ENCODE results near the gene SLC2A11. TPM values are rescaled to one million over a fixed set of nuclear protein-coding genes. Genes with fewer than 3 reads are reported as not detected.

The SLC2A11 gene
- total RNA-seq, 5 donors from 2014 or later (not counting 1 experiment from before 2014, with no cell fraction given) = 16.2 to 24.2 (median 18.6) TPM

DNA sequence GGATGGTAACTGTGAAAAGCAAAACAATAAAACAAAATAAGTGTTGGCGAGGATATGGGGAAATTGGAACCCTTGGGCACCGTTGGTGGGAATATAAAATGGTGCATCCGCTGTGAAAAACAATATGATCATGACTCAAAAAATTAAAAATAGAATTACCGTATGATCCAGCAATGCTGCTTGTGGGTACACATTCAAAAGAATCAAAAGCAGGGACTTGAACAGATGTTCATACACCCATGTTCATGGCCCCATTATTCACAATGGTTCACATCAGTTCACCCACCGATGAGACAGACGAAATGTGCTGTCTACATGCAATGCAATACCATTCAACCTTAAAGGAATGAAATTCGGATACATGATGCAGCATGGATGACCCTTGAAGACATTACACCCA lies 17.6 kb upstream of the SLC2A11 start:
- peaks cover 0 to 26% of the 10 kb centered on the region in 2 experiments for H3K4me1 ChIP-seq (ENCODE audit: control insufficient read depth in 1 of 2, extremely low read depth in 1 of 2, insufficient read depth in 2 of 2, low read length in 2 of 2)
- 84% methylated on average over 4 of the region's 7 CpGs for WGBS (ENCODE audit: insufficient coverage)
- H3K27me3 ChIP-seq (replicated peaks in 1 of 2; ENCODE audit: control insufficient read depth in 2 of 2, extremely low read depth in 1 of 2, insufficient read depth in 2 of 2, low read length in 1 of 2) = peaks cover 0 to 3% of the 10 kb centered on the region in 2 experiments
- POLR2A ChIA-PET = interaction anchor here in 1 of 2 donors (0.7 kb wide), 1 partner anchor 169 kb away, joined by 7 read pairs; no protein-coding TSS in a partner anchor
- H3K36me3 ChIP-seq (ENCODE audit: control insufficient read depth in 2 of 2, extremely low read depth in 1 of 2, insufficient read depth in 1 of 2, low read length in 1 of 2) = peaks cover 6 to 9% of the 10 kb centered on the region in 2 donors
- no peak overlapping the region for H3K4me3 ChIP-seq (ENCODE audit: control insufficient read depth in 1 of 2, extremely low read depth in 1 of 2, low read length in 1 of 2)
- Mint-ChIP-seq H3K4me3 (peak overlapping the region; percentile 49 to 95 (median 89)), H3K27ac (peak overlapping the region in 1 of 2 donors; percentile 43), H3K4me1 (peaks cover 15 to 24% (median 21%) of the 10 kb centered on the region in 3 donors), H3K27me3 (no peaks in the 10 kb centered on the region), H3K36me3 (peaks cover 2% of the 10 kb centered on the region), H3K9me3 (no peaks in the 10 kb centered on the region)
- ATAC-seq (replicated peaks in 1 of 4) (no peak), DNase-seq (no peak)
- no peaks in the 10 kb centered on the region for H3K9me3 ChIP-seq
- CTCF ChIA-PET = interaction anchor here in 1 of 2 donors (0.5 kb wide), 1 partner anchor 8 kb away, joined by 3 read pairs; no protein-coding TSS in a partner anchor
- H3K27ac ChIP-seq (ENCODE audit: low read length) = no peak overlapping the region

DNA sequence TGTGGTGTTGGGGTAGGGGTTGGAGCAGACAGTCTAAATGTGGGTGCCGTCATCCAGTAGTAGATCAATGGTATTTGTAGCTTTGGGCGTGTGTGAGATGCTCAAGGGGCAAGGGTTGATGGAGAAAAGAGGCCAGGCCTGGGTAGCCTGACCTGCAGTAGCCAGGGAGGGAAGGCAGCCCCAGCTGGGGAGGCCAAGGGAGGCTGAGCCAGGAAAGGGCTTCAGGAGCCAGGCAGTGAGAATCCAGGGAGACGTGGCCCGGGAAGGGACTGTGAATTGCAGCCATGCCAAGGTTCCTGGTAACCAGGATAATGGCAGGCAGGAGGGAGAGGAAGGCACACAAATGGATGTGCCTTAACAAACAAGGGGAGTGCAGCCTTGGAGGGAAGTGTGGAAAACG lies 16.4 kb upstream of the SLC2A11 start:
- no peaks in the 10 kb centered on the region for H3K36me3 ChIP-seq (ENCODE audit: control insufficient read depth in 2 of 2, extremely low read depth in 1 of 2, insufficient read depth in 1 of 2, low read length in 1 of 2)
- ChIA-PET CTCF (no interaction called here), POLR2A (no interaction called here)
- H3K27me3 ChIP-seq (replicated peaks in 1 of 2; ENCODE audit: control insufficient read depth in 2 of 2, extremely low read depth in 1 of 2, insufficient read depth in 2 of 2, low read length in 1 of 2) = peaks cover 0 to 5% of the 10 kb centered on the region in 2 experiments
- no peaks in the 10 kb centered on the region for H3K9me3 Mint-ChIP-seq
- peaks cover 0 to 26% of the 10 kb centered on the region in 2 experiments for H3K4me1 ChIP-seq (ENCODE audit: control insufficient read depth in 1 of 2, extremely low read depth in 1 of 2, insufficient read depth in 2 of 2, low read length in 2 of 2)
- H3K27ac Mint-ChIP-seq = no peak overlapping the region
- no peak overlapping the region for H3K4me3 Mint-ChIP-seq
- ATAC-seq (replicated peaks in 1 of 4) = no peak
- no peaks in the 10 kb centered on the region for H3K9me3 ChIP-seq
- 92% methylated on average over 5 of the region's 5 CpGs for WGBS (ENCODE audit: insufficient coverage)
- peaks cover 15 to 24% (median 21%) of the 10 kb centered on the region in 3 donors for H3K4me1 Mint-ChIP-seq
- no peak overlapping the region for H3K4me3 ChIP-seq (ENCODE audit: control insufficient read depth in 1 of 2, extremely low read depth in 1 of 2, low read length in 1 of 2)
- no peak overlapping the region for H3K27ac ChIP-seq (ENCODE audit: low read length)
- H3K27me3 Mint-ChIP-seq = no peaks in the 10 kb centered on the region
- H3K36me3 Mint-ChIP-seq = no peaks in the 10 kb centered on the region
- no peak for DNase-seq

DNA sequence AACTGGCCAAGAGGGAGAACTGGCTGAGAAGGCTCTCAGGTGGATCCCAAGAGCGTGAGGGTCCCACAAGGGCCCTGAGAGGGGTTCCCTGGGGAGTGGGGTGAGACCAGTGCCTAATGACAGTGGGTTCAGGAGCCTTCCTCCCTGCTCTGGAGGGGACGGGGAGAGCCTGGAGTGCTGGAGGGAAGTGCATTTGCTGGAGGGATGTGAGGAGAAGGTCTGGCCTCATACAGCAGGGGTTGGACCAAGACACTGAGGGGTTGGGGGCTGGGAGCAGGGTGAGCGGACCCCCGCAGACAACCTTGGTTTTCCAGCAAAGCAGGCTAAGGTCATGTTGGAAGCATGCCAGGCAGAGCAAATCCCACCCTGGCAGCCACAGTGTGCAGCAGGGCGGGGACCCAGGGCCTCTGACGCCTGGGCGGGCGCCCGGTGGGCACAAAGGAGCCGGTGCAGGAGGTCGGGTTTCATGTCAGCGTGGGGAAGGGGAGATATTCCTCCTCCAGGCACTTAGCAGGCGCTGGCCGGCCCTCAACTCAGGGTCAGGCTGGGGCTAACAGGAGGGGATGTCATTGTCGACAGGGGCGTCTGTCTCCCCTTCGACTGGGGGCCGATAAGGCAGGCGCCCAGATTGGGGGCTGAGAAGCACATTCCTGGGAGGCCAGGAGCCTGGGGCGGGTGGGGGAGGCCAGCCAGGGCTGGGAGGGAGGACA lies 15.8 kb upstream of the SLC2A11 start:
- DNase-seq (no peak), ATAC-seq (replicated peaks in 1 of 4) (no peak)
- Histone ChIP-seq H3K4me1 (ENCODE audit: control insufficient read depth in 1 of 2, extremely low read depth in 1 of 2, insufficient read depth in 2 of 2, low read length in 2 of 2) (peaks cover 0 to 26% of the 10 kb centered on the region in 2 experiments), H3K27ac (ENCODE audit: low read length) (no peak overlapping the region), H3K27me3 (replicated peaks in 1 of 2; ENCODE audit: control insufficient read depth in 2 of 2, extremely low read depth in 1 of 2, insufficient read depth in 2 of 2, low read length in 1 of 2) (peaks cover 0 to 5% of the 10 kb centered on the region in 2 experiments), H3K9me3 (no peaks in the 10 kb centered on the region), H3K4me3 (ENCODE audit: control insufficient read depth in 1 of 2, extremely low read depth in 1 of 2, low read length in 1 of 2) (no peak overlapping the region), H3K36me3 (ENCODE audit: control insufficient read depth in 2 of 2, extremely low read depth in 1 of 2, insufficient read depth in 1 of 2, low read length in 1 of 2) (no peaks in the 10 kb centered on the region)
- H3K27me3 Mint-ChIP-seq = no peaks in the 10 kb centered on the region
- H3K4me3 Mint-ChIP-seq = no peak overlapping the region
- no peaks in the 10 kb centered on the region for H3K9me3 Mint-ChIP-seq
- POLR2A ChIA-PET = no interaction called here
- H3K27ac Mint-ChIP-seq = no peak overlapping the region
- CTCF ChIA-PET = no interaction called here
- H3K36me3 Mint-ChIP-seq = no peaks in the 10 kb centered on the region
- H3K4me1 Mint-ChIP-seq = peaks cover 15 to 22% (median 21%) of the 10 kb centered on the region in 3 donors
- WGBS (ENCODE audit: insufficient coverage) = 92% methylated on average over 16 of the region's 20 CpGs

DNA sequence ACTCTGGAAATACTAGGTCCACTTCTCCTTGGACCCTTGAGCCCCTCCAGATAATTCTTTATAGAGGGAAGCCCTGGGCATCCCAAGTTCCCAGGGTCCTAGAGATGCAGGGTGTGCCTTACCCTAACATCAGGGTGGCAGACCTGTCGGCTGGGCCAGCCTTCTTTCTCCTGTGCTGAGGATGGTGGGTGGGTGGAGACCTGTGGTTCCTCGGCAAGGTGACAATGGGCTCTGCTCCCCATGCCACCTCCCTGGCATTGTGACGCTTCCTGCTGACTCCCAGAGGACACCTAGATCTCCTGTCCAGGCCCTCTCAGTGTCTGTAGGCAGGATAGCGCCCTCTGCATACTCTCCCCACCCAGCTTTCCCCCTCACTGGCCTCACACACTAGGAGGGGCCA lies 15.1 kb upstream of the SLC2A11 start:
- Histone ChIP-seq H3K4me3 (ENCODE audit: control insufficient read depth in 1 of 2, extremely low read depth in 1 of 2, low read length in 1 of 2) (no peak overlapping the region), H3K27ac (ENCODE audit: low read length) (no peak overlapping the region), H3K4me1 (ENCODE audit: control insufficient read depth in 1 of 2, extremely low read depth in 1 of 2, insufficient read depth in 2 of 2, low read length in 2 of 2) (peaks cover 0 to 26% of the 10 kb centered on the region in 2 experiments), H3K36me3 (ENCODE audit: control insufficient read depth in 2 of 2, extremely low read depth in 1 of 2, insufficient read depth in 1 of 2, low read length in 1 of 2) (no peaks in the 10 kb centered on the region), H3K9me3 (no peaks in the 10 kb centered on the region), H3K27me3 (replicated peaks in 1 of 2; ENCODE audit: control insufficient read depth in 2 of 2, extremely low read depth in 1 of 2, insufficient read depth in 2 of 2, low read length in 1 of 2) (peaks cover 0 to 5% of the 10 kb centered on the region in 2 experiments)
- POLR2A ChIA-PET = interaction anchor here in 1 of 2 donors (0.6 kb wide), 1 partner anchor 130 kb away, joined by 5 read pairs; no protein-coding TSS in a partner anchor
- Mint-ChIP-seq H3K4me1 (peaks cover 15 to 19% (median 18%) of the 10 kb centered on the region in 3 donors), H3K27me3 (no peaks in the 10 kb centered on the region), H3K27ac (no peak overlapping the region), H3K4me3 (no peak overlapping the region), H3K36me3 (no peaks in the 10 kb centered on the region), H3K9me3 (no peaks in the 10 kb centered on the region)
- ATAC-seq (replicated peaks in 1 of 4) (no peak), DNase-seq (no peak)
- WGBS (ENCODE audit: insufficient coverage) = 64% methylated on average over 4 of the region's 4 CpGs
- CTCF ChIA-PET = no interaction called here

DNA sequence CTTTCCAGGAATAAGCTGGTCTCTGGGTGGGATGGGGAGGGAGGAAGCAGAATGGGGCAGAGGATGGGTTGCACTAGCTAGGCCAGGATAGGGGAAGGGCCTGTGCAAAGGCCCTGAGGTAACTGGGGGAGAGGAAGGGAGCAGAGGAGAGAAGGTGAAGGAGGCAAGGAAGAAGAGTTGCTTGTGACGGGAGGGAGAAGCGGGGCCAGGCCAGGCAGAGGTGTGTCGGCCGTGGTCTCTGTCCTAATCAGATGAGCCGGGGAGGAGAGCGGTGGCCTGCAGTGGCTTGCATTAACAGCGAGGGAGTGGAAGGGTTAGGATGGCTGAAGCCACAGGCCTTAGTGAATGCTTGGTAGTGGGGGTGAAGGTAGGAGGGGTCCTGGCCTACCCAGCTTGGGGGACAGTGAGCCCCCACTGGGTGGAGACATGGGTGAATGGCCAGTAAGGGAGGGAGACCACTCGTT lies 12.9 kb upstream of the SLC2A11 start:
- CTCF ChIA-PET = interaction anchor here in 1 of 2 donors (1.3 kb wide), 1 partner anchor 12 kb away, joined by 5 read pairs; the partner anchor contains the start of gene SLC2A11
- H3K27ac ChIP-seq (ENCODE audit: low read length) = no peak overlapping the region
- Mint-ChIP-seq H3K36me3 (no peaks in the 10 kb centered on the region), H3K4me3 (no peak overlapping the region), H3K27ac (no peak overlapping the region), H3K4me1 (peaks cover 0 to 4% (median 1%) of the 10 kb centered on the region in 3 donors), H3K27me3 (no peaks in the 10 kb centered on the region), H3K9me3 (no peaks in the 10 kb centered on the region)
- no peaks in the 10 kb centered on the region for H3K36me3 ChIP-seq (ENCODE audit: control insufficient read depth in 2 of 2, extremely low read depth in 1 of 2, insufficient read depth in 1 of 2, low read length in 1 of 2)
- DNase-seq (no peak), ATAC-seq (replicated peaks in 1 of 4) (no peak)
- peaks cover 0 to 12% of the 10 kb centered on the region in 2 experiments for H3K4me1 ChIP-seq (ENCODE audit: control insufficient read depth in 1 of 2, extremely low read depth in 1 of 2, insufficient read depth in 2 of 2, low read length in 2 of 2)
- no peak overlapping the region for H3K4me3 ChIP-seq (ENCODE audit: control insufficient read depth in 1 of 2, extremely low read depth in 1 of 2, low read length in 1 of 2)
- H3K9me3 ChIP-seq = no peaks in the 10 kb centered on the region
- H3K27me3 ChIP-seq (replicated peaks in 1 of 2; ENCODE audit: control insufficient read depth in 2 of 2, extremely low read depth in 1 of 2, insufficient read depth in 2 of 2, low read length in 1 of 2) = peaks cover 0 to 14% of the 10 kb centered on the region in 2 experiments
- POLR2A ChIA-PET = no interaction called here
- WGBS (ENCODE audit: insufficient coverage) = 89% methylated on average over 7 of the region's 8 CpGs

DNA sequence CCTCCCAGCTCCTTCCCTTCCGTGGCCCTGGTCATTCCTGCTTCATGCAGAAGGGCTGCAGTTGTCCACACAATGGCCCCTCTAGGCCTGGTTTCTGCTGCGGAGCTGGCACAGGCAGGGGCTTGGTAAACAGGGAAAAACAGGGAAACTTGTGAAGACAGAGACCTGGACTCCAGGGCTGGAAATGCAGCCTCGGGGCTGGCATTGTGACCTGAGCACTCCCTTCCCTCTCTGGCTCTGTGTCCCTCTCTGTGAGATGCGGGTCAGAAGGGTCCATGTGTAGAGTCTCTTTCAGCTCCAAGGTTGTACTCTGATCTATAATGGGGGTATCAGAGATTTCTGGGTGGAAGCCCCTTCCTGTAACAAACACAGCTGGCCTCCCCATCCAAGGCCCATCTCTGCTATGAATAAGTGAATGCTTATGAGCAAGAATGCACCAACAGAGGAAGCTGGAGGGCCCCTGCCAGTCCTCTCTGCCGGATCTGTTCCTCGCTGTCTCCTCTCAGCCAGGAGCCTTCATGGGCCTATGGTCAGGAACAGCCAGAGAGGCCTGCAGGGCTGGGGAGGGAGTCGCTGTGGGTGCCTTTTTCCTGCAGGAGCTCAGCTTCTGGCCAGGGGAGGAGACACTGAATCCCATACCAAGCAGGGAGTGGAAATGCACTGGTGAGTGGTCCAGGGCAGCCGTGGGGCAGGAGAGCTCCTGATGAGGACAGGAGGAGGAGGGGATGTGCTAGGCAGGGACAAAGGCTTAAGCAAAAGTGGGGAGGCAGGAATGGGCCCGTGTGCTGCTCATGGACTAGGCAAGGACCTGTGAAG lies 12.2 kb upstream of the SLC2A11 start:
- peaks cover 0 to 18% of the 10 kb centered on the region in 2 experiments for H3K27me3 ChIP-seq (replicated peaks in 1 of 2; ENCODE audit: control insufficient read depth in 2 of 2, extremely low read depth in 1 of 2, insufficient read depth in 2 of 2, low read length in 1 of 2)
- H3K36me3 Mint-ChIP-seq = no peaks in the 10 kb centered on the region
- CTCF ChIA-PET = interaction anchor here (0.6 to 1.2 kb wide), 3 partner anchors 12 to 260 kb away, joined by 3 read pairs; partner anchors contain the start of gene SLC2A11 (in 1 of the 2)
- WGBS (ENCODE audit: insufficient coverage) = 84% methylated on average over 6 of the region's 9 CpGs
- H3K9me3 Mint-ChIP-seq = no peaks in the 10 kb centered on the region
- H3K4me1 ChIP-seq (ENCODE audit: control insufficient read depth in 1 of 2, extremely low read depth in 1 of 2, insufficient read depth in 2 of 2, low read length in 2 of 2) = peaks cover 0 to 13% of the 10 kb centered on the region in 2 experiments
- H3K4me1 Mint-ChIP-seq = peaks cover 0 to 5% (median 3%) of the 10 kb centered on the region in 3 donors
- H3K27me3 Mint-ChIP-seq = no peaks in the 10 kb centered on the region
- H3K27ac Mint-ChIP-seq = no peak overlapping the region
- POLR2A ChIA-PET = no interaction called here
- H3K36me3 ChIP-seq (ENCODE audit: control insufficient read depth in 2 of 2, extremely low read depth in 1 of 2, insufficient read depth in 1 of 2, low read length in 1 of 2) = no peaks in the 10 kb centered on the region
- no peak overlapping the region for H3K4me3 ChIP-seq (ENCODE audit: control insufficient read depth in 1 of 2, extremely low read depth in 1 of 2, low read length in 1 of 2)
- no peak for DNase-seq
- ATAC-seq (replicated peaks in 1 of 4) = no peak
- H3K27ac ChIP-seq (ENCODE audit: low read length) = no peak overlapping the region
- H3K4me3 Mint-ChIP-seq = no peak overlapping the region
- no peaks in the 10 kb centered on the region for H3K9me3 ChIP-seq
